PFSK-1 (cell line): ENCODE results near the gene LYG2.

Experiments
- SIN3A ChIP-seq: IDR thresholded peaks from 2 replicates; pipeline ENCODE4 v1.6.1; 2012; ENCODE audit warnings: mild to moderate bottlenecking, low read length, moderate library complexity, borderline replicate concordance; ENCODE audit not compliant: insufficient read depth
- TF ChIP-seq, protein P1 (sequence below), 2 experiments: IDR thresholded peaks; 2 replicates each; pipeline versions ENCODE4 v1.6.1 to v1.8.0; 2011 to 2012; ENCODE audit warnings: low read depth in 2 of 2, low read length in 2 of 2, control low read depth in 1 of 2, inconsistent platforms in 1 of 2, mild to moderate bottlenecking in 1 of 2, moderate library complexity in 1 of 2; ENCODE audit not compliant: insufficient read depth in 1 of 2

DNA sequence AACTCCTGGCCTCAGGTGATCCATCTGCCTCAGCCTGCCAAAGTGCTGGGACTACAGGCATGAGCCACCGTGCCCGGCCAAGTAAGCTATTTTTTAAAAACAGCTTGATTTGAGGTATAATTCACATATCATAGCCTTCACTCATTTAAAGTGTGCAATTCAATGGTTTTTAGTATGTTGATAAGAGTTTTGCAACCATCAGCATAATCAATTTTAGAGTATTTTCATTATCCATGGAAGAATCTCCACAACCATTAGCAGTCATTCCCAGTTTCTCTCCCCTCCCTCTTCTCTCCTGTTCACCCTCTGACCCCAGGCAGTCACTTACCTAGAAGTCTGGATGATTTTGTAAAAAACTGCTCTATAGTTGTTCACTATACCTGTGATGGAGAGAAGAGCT lies 4.7 kb upstream of the LYG2 start:
- TF ChIP-seq, protein P1, sequence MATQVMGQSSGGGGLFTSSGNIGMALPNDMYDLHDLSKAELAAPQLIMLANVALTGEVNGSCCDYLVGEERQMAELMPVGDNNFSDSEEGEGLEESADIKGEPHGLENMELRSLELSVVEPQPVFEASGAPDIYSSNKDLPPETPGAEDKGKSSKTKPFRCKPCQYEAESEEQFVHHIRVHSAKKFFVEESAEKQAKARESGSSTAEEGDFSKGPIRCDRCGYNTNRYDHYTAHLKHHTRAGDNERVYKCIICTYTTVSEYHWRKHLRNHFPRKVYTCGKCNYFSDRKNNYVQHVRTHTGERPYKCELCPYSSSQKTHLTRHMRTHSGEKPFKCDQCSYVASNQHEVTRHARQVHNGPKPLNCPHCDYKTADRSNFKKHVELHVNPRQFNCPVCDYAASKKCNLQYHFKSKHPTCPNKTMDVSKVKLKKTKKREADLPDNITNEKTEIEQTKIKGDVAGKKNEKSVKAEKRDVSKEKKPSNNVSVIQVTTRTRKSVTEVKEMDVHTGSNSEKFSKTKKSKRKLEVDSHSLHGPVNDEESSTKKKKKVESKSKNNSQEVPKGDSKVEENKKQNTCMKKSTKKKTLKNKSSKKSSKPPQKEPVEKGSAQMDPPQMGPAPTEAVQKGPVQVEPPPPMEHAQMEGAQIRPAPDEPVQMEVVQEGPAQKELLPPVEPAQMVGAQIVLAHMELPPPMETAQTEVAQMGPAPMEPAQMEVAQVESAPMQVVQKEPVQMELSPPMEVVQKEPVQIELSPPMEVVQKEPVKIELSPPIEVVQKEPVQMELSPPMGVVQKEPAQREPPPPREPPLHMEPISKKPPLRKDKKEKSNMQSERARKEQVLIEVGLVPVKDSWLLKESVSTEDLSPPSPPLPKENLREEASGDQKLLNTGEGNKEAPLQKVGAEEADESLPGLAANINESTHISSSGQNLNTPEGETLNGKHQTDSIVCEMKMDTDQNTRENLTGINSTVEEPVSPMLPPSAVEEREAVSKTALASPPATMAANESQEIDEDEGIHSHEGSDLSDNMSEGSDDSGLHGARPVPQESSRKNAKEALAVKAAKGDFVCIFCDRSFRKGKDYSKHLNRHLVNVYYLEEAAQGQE (IDR thresholded peaks at IDR 0.05; ENCODE audit: insufficient read depth in 1 of 2, low read depth in 2 of 2, low read length in 2 of 2): no peak
- no peak for TF ChIP-seq SIN3A
